Left renal cortex interstitium (tissue), 4 donors: ENCODE results near the gene ZC3HAV1. TPM values are rescaled to one million over a fixed set of nuclear protein-coding genes. Genes with fewer than 3 reads are reported as not detected.
"Not testable (repeated sequence)": the region's sequence is repeated elsewhere in the genome, so short reads cannot be mapped to it uniquely, and the experiment has no call there.

Experiments used
- DNase-seq, 4 donors: peaks; one replicate each; pipeline ENCODE4 v3.0.0-alpha.2; 2013; ENCODE audit warnings: low read depth in 4 of 4, low spot score in 2 of 4, missing footprints in 1 of 4
- polyA plus RNA-seq, 4 donors: library from polyadenylated mRNA; unstranded; fragments of 120-200 nt; gene quantifications; one replicate each; pipeline ENCODE4 v1.2.1, GENCODE V29; 2013; ENCODE audit not compliant: insufficient read length in 4 of 4

The ZC3HAV1 gene
- polyA plus RNA-seq, 4 donors: 15.7 to 22.3 (median 18.8) TPM

DNA sequence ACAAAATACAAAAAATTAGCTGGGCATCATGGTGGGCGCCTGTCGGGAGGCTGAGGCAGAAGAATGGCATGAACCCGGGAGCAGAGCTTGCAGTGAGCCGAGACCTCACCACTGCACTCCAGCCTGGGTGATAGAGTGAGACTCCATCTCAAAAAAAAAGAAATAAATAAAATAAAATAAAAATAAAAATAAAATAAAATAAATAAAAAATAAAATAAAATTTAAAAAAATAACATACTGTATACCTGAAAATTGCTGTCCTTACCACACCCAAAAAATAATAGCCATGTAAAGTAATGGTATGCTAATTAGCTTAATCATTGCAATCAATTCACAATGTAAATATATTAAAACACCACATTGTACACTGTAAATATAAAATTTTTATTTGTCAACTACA, 77.0 kb downstream of the ZC3HAV1 start:
- DNase-seq: no peak

DNA sequence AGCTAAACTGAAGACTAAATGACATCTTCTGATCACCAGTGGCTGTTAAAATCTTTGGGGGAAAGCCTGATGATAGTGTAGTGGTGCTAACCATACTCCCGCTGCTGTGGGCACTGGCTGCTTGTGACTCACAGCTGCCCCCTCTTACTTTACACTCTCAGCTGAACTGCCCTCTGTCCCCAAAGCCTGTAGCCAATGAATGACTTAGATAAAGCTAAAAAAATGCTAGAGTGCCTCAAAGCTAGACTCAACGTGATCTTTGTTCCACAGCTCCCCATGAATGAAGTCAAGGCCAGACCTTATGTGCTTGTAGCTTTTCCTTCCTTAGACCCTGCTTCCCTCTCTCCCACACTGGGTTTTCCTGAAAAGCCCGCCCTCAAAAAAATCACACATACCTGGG, 80.2 kb downstream of the ZC3HAV1 start:
- DNase-seq: no peak

DNA sequence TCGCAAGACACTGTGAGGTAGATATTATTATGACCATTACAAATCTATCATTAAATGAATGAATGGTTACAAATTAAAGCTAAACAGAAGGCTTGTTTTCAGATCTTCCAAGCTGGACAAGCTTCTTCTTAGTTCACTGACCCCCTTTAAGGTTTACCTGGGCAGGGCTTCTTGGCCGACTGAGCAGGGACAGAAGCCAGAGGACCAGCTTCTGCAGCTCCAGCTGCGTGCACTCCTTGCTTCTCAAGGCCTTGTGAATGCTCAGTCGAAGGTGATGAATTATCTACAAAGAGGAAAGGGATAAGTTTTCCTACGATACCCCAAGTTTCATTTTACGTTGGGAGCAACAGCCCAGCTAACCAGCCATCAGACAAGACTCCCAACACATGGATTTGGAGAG, 83.0 kb downstream of the ZC3HAV1 start:
- no peak for DNase-seq

DNA sequence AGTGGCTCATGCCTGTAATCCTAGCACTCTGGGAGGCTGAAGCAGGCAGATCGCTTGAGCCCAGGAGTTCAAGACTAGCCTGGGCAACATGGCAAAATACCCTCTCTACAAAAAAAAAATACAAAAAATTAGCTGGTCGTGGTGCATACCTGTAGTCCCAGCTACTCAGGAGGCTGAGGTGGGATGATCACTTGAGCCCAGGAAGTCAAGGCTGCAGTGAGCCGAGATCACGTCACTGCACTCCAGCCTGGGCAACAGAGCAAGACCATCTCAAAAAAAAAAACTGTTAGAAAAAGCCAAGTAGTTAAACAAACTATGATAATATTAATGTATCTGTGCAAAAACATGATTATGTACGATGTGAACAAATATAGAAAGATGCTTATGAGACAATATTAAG, 83.7 kb downstream of the ZC3HAV1 start:
- not testable (repeated sequence) for DNase-seq

DNA sequence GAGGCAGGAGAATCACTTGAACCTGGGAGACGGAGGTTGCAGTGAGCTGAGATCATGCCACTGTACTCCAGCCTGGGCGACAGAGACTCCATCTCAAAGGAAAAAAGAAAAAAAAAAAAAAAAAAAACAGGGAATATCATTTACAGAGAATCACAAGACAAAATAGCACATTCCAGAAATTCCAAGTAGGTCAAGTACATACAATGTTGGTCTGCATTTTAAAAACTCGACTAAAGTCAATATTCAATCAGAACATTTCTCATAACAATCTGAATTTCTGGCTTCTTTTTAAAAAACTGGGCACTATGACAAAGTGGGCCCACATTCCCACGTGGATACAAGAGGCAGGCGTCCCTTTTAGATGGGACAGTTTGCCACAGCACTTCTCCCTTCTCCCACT, 86.4 kb downstream of the ZC3HAV1 start:
- DNase-seq: no peak

DNA sequence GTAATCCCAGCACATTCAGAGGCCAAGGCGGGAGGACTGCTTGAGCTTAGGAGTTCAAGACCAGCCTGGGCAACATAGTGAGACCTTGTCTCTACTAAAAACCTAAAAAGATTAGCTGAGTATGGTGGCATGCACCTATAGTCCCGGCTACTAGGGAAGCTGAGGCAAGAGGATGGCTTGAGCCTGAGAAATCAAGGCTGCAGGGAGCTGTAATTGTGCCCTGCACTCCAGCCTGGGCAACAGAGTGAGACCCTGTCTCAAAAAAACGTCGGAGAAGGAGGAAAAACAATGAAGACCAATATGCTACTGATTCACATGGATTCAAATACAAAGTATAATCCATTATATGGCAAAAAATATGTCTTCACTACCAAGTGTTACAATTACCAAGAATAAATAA, 87.2 kb downstream of the ZC3HAV1 start:
- no peak for DNase-seq

DNA sequence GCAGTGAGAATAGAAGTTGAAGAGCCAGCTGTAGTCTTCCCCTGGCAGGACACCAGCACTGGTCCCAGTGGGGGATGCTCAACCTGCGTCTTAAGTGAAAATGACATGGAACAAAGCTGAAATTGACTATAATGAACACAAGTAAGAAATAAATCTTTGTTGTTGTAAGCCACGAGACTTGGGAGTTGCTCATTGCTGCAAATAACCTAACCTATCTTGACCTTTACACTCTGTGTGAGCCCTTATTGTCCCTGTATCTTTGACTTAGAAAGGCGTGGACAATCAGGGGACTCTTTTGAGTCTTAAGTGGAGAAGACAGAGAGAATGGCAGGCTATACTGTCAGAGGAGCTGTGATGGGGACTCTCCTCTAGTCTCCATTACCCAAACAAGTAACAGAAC, 90.6 kb downstream of the ZC3HAV1 start:
- DNase-seq: no peak

DNA sequence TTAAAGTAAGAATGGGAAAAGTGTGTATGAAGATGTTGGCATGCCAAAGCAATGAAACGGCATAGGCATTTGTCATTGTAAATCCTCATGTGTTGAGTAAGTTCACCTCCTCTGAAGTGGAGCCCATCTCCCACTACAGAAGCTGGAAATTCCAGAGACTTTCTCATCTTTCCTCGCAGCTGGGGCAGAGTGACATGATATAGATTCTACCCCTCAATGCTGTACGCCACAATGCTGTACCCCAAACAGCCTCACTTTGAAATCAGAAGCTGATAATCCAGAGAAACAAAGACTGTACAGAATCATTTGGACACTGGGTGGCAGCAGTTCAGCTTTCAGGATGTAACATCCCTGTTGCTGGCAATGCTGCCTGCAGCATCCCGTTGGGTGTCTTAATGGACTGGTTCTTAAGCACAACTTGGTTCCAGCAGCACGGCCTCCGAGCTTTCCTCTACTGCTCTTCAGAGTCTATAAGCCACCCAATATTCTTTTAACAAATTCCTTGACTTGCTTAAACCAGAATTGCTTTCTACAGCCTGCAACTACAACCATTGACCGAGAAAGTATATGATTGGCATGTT, 92.5 kb downstream of the ZC3HAV1 start:
- DNase-seq: peak in 1 of 4 donors; percentile 54

DNA sequence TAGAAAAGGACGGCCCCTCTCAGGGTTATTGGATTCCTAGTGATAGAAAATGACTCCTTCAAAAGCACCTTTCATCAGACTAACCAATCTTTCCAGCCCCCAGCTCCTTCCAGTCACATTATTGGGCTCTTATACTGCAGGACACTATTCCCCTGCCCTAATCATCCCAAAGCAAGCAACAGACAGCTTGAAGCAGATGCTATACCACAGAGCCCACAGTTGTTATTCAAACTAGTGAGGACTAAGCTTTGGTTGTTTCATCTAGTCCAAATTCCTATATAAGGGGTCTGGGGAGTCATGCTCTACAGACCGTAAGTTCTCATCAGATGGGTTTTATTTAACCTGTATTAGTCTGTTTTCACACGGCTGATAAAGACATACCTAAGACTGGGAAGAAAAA, 98.1 kb downstream of the ZC3HAV1 start:
- DNase-seq: no peak

DNA sequence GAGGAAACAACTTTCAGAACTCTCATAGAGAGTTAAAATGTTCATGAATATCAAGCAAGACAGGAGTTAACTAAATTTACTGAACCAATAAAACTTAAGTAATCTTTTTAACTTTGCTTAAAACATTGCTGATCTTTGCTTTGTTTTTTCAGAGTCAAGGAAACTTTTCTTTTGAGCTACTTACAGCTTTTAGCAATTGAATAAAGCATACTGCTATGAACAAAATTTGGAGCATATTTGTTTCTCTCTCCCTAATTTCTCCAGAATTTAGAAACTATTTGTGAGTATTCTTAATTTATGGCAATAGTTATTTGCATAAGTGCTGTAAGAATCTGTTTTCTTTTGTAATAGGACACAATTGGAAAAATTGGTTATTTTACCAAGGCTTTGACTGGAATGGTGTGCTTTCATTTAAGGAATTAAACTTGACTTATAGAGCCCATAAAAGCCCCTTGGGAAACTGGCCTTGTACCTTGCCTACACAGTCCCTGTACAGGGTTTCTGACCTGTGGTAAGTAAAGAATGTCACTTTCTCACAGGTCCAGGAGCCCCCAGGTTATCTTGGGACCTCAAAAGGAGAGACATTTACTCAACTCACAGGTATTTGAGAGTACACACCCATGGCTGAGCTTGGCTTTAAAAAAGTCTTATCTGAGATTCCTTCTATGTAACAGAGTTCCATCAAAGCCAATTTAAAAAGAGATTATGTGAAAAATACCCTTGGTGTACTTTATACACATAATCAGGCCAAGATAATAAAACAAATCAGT, 105.0 kb downstream of the ZC3HAV1 start:
- no peak for DNase-seq

DNA sequence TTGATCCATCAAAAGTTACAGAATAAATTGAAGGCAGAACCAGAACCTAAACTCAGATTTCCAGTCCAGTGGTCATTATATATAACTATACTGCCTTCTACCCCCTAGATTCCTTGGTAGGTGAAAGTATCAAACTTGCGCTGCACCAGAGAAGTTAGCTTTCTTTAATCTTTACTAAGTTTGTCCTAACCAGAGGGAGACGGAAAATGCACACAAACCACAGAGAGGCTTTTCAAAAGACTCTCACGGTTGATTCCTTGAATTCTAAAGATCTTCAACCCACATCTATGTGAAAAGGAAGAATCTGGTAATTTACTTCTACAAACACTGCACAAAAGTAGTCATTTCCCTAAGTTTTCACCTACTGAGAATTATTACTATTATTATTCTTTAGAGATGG, 110.1 kb downstream of the ZC3HAV1 start:
- no peak for DNase-seq

Other genes with a start within 250 kb of the ZC3HAV1 start
- 10 to 100 TPM; 10.7 to 17.5 (median 12.8) TPM for gene KIAA1549, start 128.3 kb downstream of the ZC3HAV1 start, polyA plus RNA-seq
- gene ZC3HAV1L, start 73.7 kb downstream of the ZC3HAV1 start, polyA plus RNA-seq: 10 to 100 TPM; 15.4 to 31.3 (median 23.7) TPM
- gene UBN2, start 121.5 kb upstream of the ZC3HAV1 start, polyA plus RNA-seq: 10 to 100 TPM in 2 of 4 donors, 1 to 10 TPM in 2; 9.4 to 26.3 (median 16.9) TPM
- gene FMC1, start 231.6 kb upstream of the ZC3HAV1 start, polyA plus RNA-seq: 10 to 100 TPM; 22.5 to 36.2 (median 27.0) TPM